Heart left ventricle (tissue), 16 donors: ENCODE measurements around the gene MARK4. TPM values are rescaled to one million over a fixed set of nuclear protein-coding genes. Genes with fewer than 3 reads are reported as not detected.

Experiments used
- ATAC-seq, 4 donors: fragments of 200-7000 bp; cut with Tn5 transposase; one replicate each; pipeline ENCODE4 v1.9.1; 2020 to 2022; ENCODE audit warnings: moderate library complexity in 4 of 4, mild to moderate bottlenecking in 3 of 4, moderate number of reproducible peaks in 1 of 4
- DNase-seq, 5 donors: peaks; one replicate each; pipeline ENCODE4 v3.0.0-alpha.2; 2020
- H3K27ac ChIP-seq, 12 donors: fragments of 200-600 bp; sonication (generic) in 4 of 12; one replicate each; pipeline versions ENCODE4 v1.5.0 to v1.8.0; 2016 to 2022; ENCODE audit warnings: mild to moderate bottlenecking in 2 of 12
- H3K27me3 ChIP-seq, 9 donors: fragments of 200-600 bp; sonication (generic) in 2 of 9; one replicate each; pipeline versions ENCODE4 v1.5.1 to v1.8.0; 2016 to 2022; ENCODE audit warnings: mild to moderate bottlenecking in 3 of 9
- H3K36me3 ChIP-seq, 9 donors: fragments of 200-600 bp; sonication (generic) in 2 of 9; one replicate each; pipeline versions ENCODE4 v1.5.0 to v1.8.0; 2018 to 2022; ENCODE audit warnings: mild to moderate bottlenecking in 2 of 9
- H3K4me1 ChIP-seq, 12 donors: fragments of 200-600 bp; sonication (generic) in 4 of 12; one replicate each; pipeline versions ENCODE4 v1.5.0 to v1.8.0; 2016 to 2022; ENCODE audit warnings: mild to moderate bottlenecking in 3 of 12
- H3K4me3 ChIP-seq, 12 donors: fragments of 200-600 bp; sonication (generic) in 4 of 12; one replicate each; pipeline versions ENCODE4 v1.5.0 to v1.8.0; 2017 to 2022; ENCODE audit warnings: mild to moderate bottlenecking in 9 of 12, moderate library complexity in 4 of 12
- H3K9me3 ChIP-seq, 12 donors: fragments of 200-600 bp; sonication (generic) in 4 of 12; one replicate each; pipeline versions ENCODE4 v1.5.0 to v1.8.0; 2016 to 2022; ENCODE audit warnings: mild to moderate bottlenecking in 1 of 12
- POLR2A ChIP-seq, 2 donors: fragments of 450-650 bp; IDR thresholded peaks; one replicate each; pipeline ENCODE4 v1.6.1; 2017; ENCODE audit warnings: antibody characterized with exemption in 2 of 2, mild to moderate bottlenecking in 2 of 2, moderate library complexity in 2 of 2
- WGBS, 4 donors: extraction: QIAGEN DNeasy Blood & Tissue Kit in 2 of 4; methylation state at CpG; one replicate each; pipeline versions ENCODE4 v1.1.5 to v1.1.7; 2013 to 2018; 5-methylcytosine and 5-hydroxymethylcytosine counted together
- intact Hi-C, 10 donors: fragments of 100-400 bp; cut with DNase I; formaldehyde crosslinking; loops; one replicate each; pipeline versions ENCODE4 v1.11.1 to v1.14.2; 2022
- polyA plus RNA-seq, 2 donors: library from polyadenylated mRNA; stranded (reverse); fragments of 200-250 nt; gene quantifications; one replicate each; pipeline ENCODE4 v1.2.3, GENCODE V29; 2013
- total RNA-seq, 9 donors: library from RNA; depleted of rRNA in 2 of 9; stranded (reverse); fragments of >200 nt in 2 of 9; fragmentation: NEBNext Ultra II Directional in 3 of 9; extraction: Animal tissue kit (Norgen Biotek cat#: 25700) in 3 of 9; gene quantifications; one replicate each; pipeline versions ENCODE4 v1.1.0 to v1.2.4, GENCODE V29; 2016 to 2023
- TF ChIP-seq, protein P1 (sequence below), 12 donors: fragments of 200-600 bp; sonication (generic) in 4 of 12; IDR thresholded peaks; one replicate each; pipeline versions ENCODE4 v1.5.0 to v1.8.0; 2018 to 2022; ENCODE audit warnings: antibody characterized with exemption in 12 of 12, mild to moderate bottlenecking in 5 of 12
- donor health status: ischemic (EF 13 %, LVEDD 7.1; RV severe dilation, severe dysfunction).
- donor health status: healthy with polysubstance abuse.
- donor health status: DM: no; HTN: yes; CAD: no.
- donor health status: DM: no; HTN: no; CAD: no.
- donor health status: ischemic (EF 25% LVEDD 6.9; RV normal size, moderate dysfunction).
- donor health status: ischemic (EF 25% LVEDD 5.7; RV mildly dilated, moderate dysfunction).
- donor health status: healthy.
- donor health status: DM: yes; HTN: yes; CAD: no.
- donor health status: ischemic (EF 35%, LVEDD 5.7; RV mildly dilated, moderate dysfunction).
- donor health status: nonischemic (EF 11% LVEDD 7.7; RV severe dilation, severe dysfunction).
- donor health status: DM: yes; HTN: yes; CAD: no.
- donor health status: PGD.
- donor health status: ischemic (EF 29% LVEDD 5.4; RV normal size, mild dysfunction).
- donor health status: nonischemic (EF 23%, LVEDD 6.1; RV moderate dilation, normal function).

Gene MARK4
- total and polyA plus RNA-seq, 11 donors, result 18.0 to 46.9 (median 28.6) TPM

DNA sequence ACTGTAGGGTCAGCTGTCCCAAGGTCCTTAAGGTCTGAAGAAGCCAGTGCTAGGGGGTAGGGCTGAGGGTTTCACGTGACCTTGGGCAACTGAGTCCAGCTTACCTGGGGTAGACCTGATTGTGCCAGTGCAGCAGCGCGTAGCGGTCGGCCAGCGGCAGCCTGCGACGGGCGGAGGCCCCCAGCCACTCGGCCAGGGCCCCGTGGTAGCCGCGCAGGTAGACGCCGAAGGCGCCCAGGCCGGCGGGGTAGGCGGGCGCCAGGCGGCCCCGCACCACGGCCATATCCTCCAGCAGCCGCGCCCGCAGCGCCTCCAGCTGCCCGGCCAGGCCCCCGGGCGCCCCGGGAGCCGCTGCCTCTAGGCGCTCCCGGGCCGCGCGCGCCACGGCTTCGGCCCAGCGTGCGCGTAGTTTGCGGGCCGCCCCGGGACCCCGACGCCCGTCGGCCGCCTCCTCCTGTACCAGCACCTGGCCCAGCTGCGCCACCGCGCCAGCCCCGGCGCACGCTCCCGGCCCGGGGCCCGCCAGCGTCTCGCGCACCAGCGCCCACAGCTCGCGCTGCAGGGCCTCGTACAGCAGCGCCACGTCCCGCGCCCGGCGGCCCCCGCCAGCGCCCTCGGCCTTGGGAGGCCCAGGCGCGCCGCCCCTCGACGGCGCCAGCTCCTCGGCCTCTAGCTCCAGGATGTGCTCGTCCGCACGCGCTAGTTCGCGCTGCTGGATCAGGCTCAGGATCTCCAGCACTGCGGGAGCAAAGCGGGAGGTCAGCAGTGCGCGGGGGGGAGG lies 16.8 kb upstream of the MARK4 start:
- no peaks in the 10 kb centered on the region for H3K36me3 ChIP-seq
- ATAC-seq (no peak), DNase-seq (no peak)
- no peaks in the 10 kb centered on the region for H3K9me3 ChIP-seq
- TF ChIP-seq, protein P1, sequence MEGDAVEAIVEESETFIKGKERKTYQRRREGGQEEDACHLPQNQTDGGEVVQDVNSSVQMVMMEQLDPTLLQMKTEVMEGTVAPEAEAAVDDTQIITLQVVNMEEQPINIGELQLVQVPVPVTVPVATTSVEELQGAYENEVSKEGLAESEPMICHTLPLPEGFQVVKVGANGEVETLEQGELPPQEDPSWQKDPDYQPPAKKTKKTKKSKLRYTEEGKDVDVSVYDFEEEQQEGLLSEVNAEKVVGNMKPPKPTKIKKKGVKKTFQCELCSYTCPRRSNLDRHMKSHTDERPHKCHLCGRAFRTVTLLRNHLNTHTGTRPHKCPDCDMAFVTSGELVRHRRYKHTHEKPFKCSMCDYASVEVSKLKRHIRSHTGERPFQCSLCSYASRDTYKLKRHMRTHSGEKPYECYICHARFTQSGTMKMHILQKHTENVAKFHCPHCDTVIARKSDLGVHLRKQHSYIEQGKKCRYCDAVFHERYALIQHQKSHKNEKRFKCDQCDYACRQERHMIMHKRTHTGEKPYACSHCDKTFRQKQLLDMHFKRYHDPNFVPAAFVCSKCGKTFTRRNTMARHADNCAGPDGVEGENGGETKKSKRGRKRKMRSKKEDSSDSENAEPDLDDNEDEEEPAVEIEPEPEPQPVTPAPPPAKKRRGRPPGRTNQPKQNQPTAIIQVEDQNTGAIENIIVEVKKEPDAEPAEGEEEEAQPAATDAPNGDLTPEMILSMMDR (IDR thresholded peaks at IDR 0.05), result no peak
- TF ChIP-seq POLR2A (IDR thresholded peaks at IDR 0.05), result no peak
- H3K27me3 ChIP-seq, result peaks cover 0 to 24% (median 8%) of the 10 kb centered on the region in 9 donors
- no peak overlapping the region for H3K27ac ChIP-seq
- peaks cover 0 to 13% (median 3%) of the 10 kb centered on the region in 12 donors for H3K4me1 ChIP-seq
- H3K4me3 ChIP-seq, result peak overlapping the region in 1 of 12 donors; percentile 15
- 37 to 56% (median 45%) methylated on average over 14 to 93 of the region's 93 CpGs for whole genome bisulfite sequencing, 4 donors
- intact Hi-C loops, result no loop called here

DNA sequence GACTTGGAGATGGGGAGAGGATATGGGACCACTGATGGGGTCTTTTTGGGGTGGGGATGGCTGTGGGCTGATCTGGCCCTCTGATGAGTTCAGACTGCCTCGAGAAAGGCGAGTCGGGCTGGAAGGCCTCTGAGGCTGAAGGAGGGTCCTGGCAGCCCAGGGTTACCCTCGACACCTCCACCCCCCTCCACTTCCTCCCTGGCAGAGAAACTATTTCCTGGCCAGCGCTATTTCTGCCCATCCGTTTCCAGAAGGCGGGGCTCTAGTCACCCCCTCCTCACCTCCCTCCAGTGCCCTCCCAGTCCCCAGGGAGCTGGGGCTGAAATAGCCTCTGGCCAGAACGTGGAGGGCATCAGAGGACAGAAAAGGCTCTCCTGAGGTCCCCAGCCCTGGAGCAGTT lies 15.6 kb upstream of the MARK4 start:
- H3K36me3 ChIP-seq, result no peaks in the 10 kb centered on the region
- DNase-seq, result no peak
- H3K4me1 ChIP-seq, result peaks cover 0 to 13% (median 3%) of the 10 kb centered on the region in 12 donors
- TF ChIP-seq POLR2A (IDR thresholded peaks at IDR 0.05), result no peak
- TF ChIP-seq, protein P1 (IDR thresholded peaks at IDR 0.05), result no peak
- no peak overlapping the region for H3K4me3 ChIP-seq
- H3K9me3 ChIP-seq, result no peaks in the 10 kb centered on the region
- ATAC-seq, result peak in 3 of 4 donors; percentile 32 to 62 (median 42)
- H3K27me3 ChIP-seq, result peaks cover 0 to 24% (median 8%) of the 10 kb centered on the region in 9 donors
- intact Hi-C loops, result no loop called here
- no peak overlapping the region for H3K27ac ChIP-seq
- 13 to 19% (median 17%) methylated on average over 8 of the region's 8 CpGs for WGBS, 4 donors

DNA sequence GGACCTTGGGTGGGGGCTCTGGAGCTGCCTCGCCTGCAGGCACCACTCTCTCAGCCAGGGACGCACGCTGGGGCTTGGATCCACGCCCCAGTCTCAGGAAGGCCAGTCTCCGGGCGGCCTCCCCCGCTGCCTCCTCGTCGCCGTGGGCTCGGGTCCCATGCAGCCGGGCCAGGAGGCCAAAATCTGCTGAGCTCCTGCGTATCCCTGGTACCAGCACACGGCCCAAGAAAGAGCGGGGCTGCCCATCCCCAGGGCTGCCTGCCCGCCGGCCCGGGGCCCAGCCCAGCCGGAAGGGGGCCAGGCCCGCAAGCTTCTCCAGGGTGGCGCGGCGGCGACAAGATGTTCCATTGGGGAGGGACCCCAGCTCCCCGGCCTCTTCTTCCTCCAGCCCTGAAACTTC lies 12.5 kb upstream of the MARK4 start:
- H3K9me3 ChIP-seq, result no peaks in the 10 kb centered on the region
- DNase-seq (no peak), ATAC-seq (no peak)
- peaks cover 0 to 18% (median 8%) of the 10 kb centered on the region in 9 donors for H3K27me3 ChIP-seq
- 86 to 89% (median 87%) methylated on average over 9 to 25 of the region's 25 CpGs for WGBS, 4 donors
- intact Hi-C loops, result no loop called here
- H3K4me1 ChIP-seq, result peaks cover 0 to 18% (median 3%) of the 10 kb centered on the region in 12 donors
- H3K27ac ChIP-seq, result no peak overlapping the region
- TF ChIP-seq POLR2A (IDR thresholded peaks at IDR 0.05), result no peak
- TF ChIP-seq, protein P1 (IDR thresholded peaks at IDR 0.05), result no peak
- H3K36me3 ChIP-seq, result no peaks in the 10 kb centered on the region
- H3K4me3 ChIP-seq, result no peak overlapping the region

DNA sequence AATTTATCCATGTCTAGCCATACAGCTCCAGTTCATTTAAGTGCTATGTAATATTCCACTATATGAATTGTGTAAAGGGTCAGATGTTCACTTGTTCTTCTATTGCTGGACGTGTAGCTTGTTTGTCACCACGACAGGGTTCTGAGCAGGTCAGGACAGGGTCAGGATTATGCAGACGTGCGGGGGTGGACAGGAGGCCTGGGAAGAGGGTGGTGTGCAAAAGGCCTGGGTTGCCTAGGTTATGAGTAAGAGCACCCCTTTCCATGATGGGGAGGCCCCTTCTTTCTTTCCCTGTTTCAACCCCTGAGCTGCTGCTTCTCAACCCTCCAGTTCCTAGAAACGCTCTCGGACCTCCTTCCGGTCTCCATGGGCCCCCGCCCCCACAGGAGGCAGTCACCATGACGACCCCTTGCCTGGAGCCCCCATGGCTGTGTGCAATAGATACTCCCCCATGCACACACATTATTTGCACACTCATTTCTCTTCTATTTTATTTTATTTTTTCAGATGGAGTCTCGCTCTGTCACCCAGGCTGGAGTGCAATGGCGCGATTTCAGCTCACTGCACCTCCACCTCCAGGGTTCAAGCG lies 7.8 kb upstream of the MARK4 start:
- 77 to 88% (median 81%) methylated on average over 13 of the region's 13 CpGs for WGBS, 4 donors
- H3K36me3 ChIP-seq, result no peaks in the 10 kb centered on the region
- no peak overlapping the region for H3K4me3 ChIP-seq
- H3K27ac ChIP-seq, result no peak overlapping the region
- H3K4me1 ChIP-seq, result peaks cover 0 to 20% (median 4%) of the 10 kb centered on the region in 12 donors
- TF ChIP-seq POLR2A (IDR thresholded peaks at IDR 0.05), result no peak
- TF ChIP-seq, protein P1 (IDR thresholded peaks at IDR 0.05), result no peak
- intact Hi-C loops, result loop anchor here in 2 of 10 donors (10.0 kb wide), 2 partner anchors 58 to 138 kb away; no protein-coding TSS in a partner anchor
- H3K9me3 ChIP-seq, result no peaks in the 10 kb centered on the region
- DNase-seq, result no peak
- no peak for ATAC-seq
- H3K27me3 ChIP-seq, result peaks cover 0 to 3% (median 0%) of the 10 kb centered on the region in 9 donors
